GM21381 (cell line): ENCODE results near the gene FIZ1.
A peak's percentile ranks its signal among the peaks of the same experiment; 100 is the strongest.

Experiments
- ATAC-seq: cut with Tn5 transposase; IDR thresholded peaks from one replicate; pipeline ENCODE4 v1.9.1; 2021; ENCODE audit warnings: mild to moderate bottlenecking, moderate library complexity; ENCODE audit not compliant: unreplicated experiment

Gene FIZ1

DNA sequence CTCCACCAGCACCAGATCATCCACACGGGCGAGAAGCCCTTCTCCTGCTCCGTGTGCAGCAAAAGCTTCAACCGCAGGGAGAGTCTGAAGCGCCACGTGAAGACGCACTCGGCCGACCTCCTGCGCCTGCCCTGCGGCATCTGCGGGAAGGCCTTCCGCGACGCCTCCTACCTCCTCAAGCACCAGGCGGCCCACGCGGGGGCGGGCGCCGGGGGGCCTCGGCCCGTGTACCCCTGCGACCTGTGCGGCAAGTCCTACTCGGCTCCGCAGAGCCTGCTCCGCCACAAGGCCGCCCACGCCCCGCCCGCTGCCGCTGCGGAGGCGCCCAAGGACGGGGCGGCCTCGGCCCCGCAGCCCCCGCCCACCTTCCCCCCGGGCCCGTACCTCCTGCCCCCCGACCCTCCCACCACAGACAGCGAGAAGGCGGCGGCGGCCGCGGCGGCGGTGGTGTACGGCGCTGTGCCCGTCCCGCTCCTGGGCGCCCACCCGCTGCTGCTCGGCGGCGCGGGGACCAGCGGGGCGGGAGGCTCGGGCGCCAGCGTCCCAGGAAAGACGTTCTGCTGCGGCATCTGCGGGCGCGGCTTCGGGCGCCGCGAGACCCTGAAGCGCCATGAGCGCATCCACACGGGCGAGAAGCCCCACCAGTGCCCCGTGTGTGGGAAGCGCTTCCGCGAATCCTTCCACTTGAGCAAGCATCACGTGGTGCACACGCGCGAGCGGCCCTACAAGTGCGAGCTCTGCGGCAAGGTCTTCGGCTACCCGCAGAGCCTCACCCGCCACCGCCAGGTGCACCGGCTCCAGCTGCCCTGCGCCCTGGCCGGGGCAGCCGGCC lies 15.6 kb upstream of the FIZ1 start:
- ATAC-seq: no peak

- no peak for ATAC-seq
Measured at GRCh38 chr19:55613930-55614710, 14.8 kb upstream of the FIZ1 start.

- no peak for ATAC-seq
Measured at GRCh38 chr19:55613396-55613795, 14.1 kb upstream of the FIZ1 start.

DNA sequence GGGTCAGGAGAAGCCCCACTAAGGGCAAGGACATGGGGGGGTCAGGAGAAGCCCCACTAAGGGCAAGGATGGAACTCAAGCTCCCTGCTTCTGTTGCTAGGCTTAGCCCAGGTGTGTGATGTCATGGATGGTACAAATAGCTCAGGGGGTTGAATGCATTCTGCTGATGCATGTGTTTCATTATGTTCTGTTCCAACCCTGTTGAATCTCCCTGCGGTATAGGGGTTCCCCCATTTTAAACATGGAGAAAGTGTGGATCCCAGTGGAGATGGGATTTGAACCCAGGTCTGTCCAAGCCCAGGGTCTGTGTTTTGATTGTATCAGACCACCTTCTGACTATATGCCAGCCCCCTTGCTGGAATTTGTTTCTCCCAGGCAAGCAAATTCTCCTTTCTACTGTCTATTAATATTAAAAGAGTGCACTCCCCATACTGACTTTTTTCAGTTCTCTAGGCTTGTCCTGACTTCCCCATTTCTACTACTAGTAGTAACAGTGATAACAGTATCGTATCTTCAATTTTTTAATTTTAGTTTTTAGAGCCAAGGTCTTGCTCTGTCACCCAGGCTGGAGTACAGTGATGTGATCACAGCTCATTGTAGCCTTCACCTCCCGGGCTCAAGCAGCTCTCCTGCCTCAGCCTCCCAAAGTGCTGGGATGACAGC lies 12.8 kb upstream of the FIZ1 start:
- ATAC-seq: no peak

GRCh38 chr19:55611300-55611982 lies 12.1 kb upstream of the FIZ1 start:
- no peak for ATAC-seq

DNA sequence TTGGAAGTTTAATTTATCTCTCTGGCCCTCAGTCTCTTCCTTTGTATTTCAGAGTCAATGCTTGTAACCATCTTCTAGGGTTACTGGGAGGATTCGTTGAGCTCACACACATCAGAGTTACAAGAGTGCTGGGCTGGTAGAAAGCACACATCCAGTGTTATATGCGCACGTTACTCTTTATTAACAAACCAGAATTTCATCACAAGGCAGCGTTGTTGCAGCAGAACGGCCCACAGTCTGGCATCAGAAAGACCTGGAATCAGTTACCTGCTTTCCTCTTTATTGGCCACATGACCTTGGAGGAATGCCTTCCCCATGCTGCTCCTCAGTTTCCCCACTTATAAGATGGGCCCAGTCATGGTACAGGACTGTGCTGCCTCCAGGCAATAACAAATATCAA lies 10.0 kb upstream of the FIZ1 start:
- ATAC-seq: no peak

GRCh38 chr19:55606817-55607216 lies 7.5 kb upstream of the FIZ1 start:
- no peak for ATAC-seq

DNA sequence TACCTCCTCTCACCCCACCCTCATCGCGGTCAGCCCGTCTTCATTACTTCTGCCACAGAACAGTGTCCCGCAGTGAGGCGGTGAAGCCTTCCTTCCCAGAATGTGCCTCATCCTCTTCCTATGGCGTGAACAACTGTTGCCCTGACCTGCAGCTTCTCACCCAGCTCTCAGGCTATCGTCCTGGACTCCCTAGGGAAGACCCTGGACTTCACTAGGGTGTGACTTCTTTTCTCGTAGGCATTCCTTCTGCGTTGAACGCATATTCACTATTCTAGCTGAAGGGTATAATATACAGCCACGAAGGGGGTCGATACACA lies 7.1 kb upstream of the FIZ1 start:
- ATAC-seq: no peak

GRCh38 chr19:55605637-55606470 lies 6.5 kb upstream of the FIZ1 start, which contains the start of gene ZNF865:
ZNF865 (plus strand) TSS chr19:55605647; CDS start chr19:55613619, 7,972 bp downstream.
- peak; percentile 31 for ATAC-seq

GRCh38 chr19:55605207-55605636 lies 5.9 kb upstream of the FIZ1 start:
- ATAC-seq: peak; percentile 58

DNA sequence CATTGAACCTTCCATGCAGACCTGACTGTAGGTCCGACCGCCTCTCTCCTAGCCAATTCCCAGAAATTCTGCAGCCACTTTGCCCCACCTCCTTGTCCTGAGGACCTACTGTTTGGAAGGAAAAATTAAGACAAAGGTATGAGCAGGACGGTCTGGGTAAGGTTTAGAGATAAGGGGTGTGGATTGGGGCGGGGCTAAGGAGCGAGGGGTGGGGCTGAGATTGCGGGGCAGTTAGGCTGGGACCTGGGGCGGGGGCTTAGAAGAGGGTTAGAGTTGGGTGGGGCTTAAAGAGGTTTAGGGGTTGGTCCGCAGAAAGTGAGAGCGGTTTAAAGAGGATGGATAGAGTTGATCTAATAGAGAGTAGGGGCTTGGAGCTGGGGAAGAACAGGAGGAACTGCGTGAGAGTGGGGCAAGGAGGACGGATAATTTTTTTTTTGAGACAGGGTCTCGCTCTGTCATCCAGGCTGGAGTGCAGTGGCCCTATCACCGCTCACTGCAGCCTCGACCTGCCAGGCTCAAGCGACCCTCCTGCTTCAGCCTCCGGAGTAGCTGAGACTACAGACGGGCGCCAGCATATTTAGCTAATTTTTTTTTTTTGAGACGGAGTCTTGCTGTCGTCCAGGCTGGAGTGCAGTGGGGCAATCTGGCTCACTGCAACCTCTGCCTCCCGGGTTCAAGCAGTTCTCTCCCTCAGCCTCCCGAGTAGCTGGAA lies 4.4 kb upstream of the FIZ1 start:
- no peak for ATAC-seq

DNA sequence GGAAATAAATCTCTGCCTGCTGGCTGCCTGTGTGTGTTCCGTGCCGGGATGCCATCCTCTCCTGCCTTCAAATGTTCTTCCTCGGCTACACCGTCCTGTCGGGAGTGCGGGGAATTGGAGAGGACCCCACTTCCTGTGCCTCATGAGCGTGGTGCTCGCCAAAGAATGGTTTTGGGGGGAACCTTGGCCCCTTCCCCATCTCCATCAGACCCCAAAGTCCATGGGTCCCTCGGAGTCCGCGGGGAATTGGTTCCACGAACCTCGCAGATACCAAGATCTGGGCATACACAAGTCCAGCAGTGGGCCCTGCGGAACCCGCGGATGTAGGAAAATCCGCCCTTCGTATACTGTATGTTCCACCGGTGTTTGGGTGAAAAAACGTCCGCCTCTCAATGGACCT lies 3.8 kb upstream of the FIZ1 start:
- ATAC-seq: no peak

GRCh38 chr19:55602104-55603001 lies 3.0 kb upstream of the FIZ1 start:
- ATAC-seq: no peak

GRCh38 chr19:55601084-55601483 lies 1.8 kb upstream of the FIZ1 start:
- ATAC-seq: no peak

DNA sequence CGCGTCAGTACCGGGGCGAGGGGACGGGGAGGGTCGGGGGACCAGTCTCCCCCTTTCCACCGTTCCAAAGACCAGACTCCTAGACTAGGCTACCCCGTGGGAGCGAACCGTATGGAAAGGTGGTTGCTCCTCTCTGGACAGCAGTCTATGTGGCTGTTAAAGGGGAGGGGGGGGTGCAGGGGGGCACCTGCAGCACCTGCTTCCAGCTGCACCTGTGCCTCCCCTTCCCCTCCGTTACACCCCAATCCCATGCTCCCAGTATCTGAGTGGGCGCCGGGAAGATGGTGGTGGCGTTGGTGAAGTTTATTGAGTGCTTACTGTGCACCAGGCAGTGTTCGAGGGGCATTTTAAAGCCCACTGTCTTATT lies 1.3 kb upstream of the FIZ1 start:
- no peak for ATAC-seq

DNA sequence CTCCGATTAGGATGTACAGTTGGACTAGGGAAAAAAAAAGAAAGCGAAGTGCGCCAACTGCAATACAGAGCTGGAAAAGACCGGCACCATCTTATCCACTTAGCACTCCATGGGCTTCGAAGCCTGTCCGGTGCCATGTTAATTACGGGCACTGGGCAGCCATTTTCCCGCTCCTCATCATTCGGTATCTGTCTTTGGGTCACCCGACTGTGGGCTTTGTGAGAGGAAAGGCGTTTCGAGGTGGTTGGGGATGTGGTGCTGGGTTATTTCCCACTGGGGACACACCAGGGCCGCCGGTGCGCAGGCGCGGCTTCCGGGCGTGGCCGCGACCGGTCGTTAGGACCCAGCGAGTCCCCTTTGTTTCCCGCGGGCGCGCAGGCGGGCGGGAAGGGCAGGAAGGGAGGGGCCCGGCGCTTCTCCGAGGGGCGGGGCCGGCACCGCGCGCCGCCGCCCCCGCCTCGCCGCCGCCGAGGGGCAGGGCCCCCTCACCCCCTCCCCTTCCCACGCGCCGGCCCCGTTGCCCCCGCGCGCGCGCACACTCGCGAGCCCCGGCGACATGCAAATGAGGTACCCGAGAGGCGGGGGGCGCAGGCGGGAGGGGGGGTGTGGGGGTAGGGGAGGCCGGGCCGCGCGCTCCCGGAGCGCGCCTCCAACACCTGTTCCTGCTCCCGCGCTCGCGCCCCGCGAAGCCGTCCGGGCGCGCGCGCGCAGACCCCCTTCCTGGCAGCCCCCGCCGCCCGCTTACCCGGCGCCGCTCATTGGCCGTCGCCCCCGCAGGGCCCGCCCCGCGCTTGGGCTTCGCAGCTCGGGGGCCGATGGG lies 735 bp upstream of the FIZ1 start, which contains the start of gene ZNF524:
ZNF524 (plus strand) TSS at position 447 of the 820 bp plus-strand sequence. CDS start 1,825 bp downstream, outside the sequence.
- peak; percentile 40 for ATAC-seq

DNA sequence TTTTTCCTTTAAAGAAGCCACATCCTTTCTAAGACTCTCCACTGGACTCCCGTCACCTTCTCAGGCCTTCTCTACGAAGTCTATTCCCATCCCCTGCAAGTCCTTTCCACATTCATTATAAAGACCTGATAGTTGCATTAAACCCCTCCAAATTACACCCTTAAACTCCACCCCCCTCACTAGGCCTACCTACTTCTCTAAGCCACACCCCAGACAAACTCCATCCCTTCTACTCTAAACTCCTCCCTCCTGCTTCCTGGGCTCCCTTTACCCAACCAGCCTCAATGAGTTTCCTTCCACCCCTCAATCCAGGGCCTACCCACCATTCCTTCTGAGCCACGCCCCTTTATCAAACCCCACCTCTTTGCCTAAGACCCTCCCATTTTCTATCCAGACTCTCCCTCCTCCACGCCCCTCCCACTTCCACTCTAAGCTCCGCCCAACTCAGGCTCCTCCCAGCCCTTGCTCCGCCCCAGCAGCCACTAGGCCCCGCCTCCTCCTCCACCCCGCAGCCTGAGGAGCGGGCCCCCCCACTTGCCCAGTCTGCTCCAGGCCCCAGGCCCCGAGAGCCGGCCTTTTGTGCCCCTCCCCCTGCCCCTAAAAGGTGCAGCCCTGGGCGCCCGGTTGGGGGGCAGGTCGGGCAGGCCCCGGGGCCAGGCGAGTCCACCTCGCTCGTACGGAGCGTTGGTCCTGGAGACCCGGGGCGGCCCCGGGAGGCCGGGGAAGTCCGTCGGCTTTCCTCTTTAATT lies 424 bp downstream of the FIZ1 start:
- peak; percentile 41 for ATAC-seq
